Measurements from ENCODE around the gene GOLIM4. TPM values are rescaled to one million over a fixed set of nuclear protein-coding genes. Genes with fewer than 3 reads are reported as not detected.

Gene GOLIM4
- total and polyA plus RNA-seq, 2 experiments from 2014 or later: 34.4 to 50.5 TPM

DNA sequence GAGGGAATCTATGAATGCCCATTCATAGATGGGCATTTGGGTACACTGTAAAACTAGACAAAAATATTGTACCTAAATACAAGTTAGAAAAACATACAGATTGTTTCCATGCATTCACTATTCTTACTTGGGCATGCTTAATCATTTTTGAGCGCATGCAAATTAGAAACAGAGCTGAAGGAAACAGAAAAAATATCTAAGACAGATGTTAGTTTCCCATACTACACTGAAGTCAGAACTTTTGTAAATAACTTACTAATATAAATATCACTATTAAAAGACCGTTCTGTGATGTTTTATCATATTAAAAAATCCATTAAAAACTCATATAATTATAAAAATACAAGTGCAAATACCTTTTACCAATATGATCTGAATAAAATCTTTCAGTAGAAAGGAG lies 58.7 kb downstream of the GOLIM4 start:
- H3F3A ChIP-seq (replicated peaks; ENCODE audit: low read depth): no peaks in the 10 kb centered on the region
- peaks cover 7% of the 10 kb centered on the region; the same call in 2 of the 3 replicates for H3K4me1 Mint-ChIP-seq
- H3K36me3 Mint-ChIP-seq (ENCODE audit: low read depth): peaks cover 38% of the 10 kb centered on the region
- no peaks in the 10 kb centered on the region for H3K9me2 ChIP-seq (ENCODE audit: insufficient read depth)
- peaks cover 6% of the 10 kb centered on the region; the same call in 1 of the 2 replicates for H3K4me1 ChIP-seq (ENCODE audit: insufficient read depth)
- H3K4me3 ChIP-seq: no peak overlapping the region
- no peaks in the 10 kb centered on the region for H3K27me3 Mint-ChIP-seq (ENCODE audit: insufficient read depth, low read depth, poor library complexity)
- H3K27ac ChIP-seq (ENCODE audit: low read depth): no peak overlapping the region
- no peak overlapping the region for H3K27ac Mint-ChIP-seq
- no peaks in the 10 kb centered on the region for H3K9me3 Mint-ChIP-seq
- H3K4me2 ChIP-seq: no peak overlapping the region
- H3K4me3 Mint-ChIP-seq: no peak overlapping the region
- no peaks in the 10 kb centered on the region for H3K79me2 ChIP-seq (replicated peaks; ENCODE audit: insufficient read depth)
- peaks cover 7% of the 10 kb centered on the region; the same call in 1 of the 2 replicates for H3K36me3 ChIP-seq (ENCODE audit: insufficient read depth)
- no peak overlapping the region for H2AFZ ChIP-seq
- ATAC-seq (no peak), DNase-seq (ENCODE audit: low spot score) (no peak)
- no peaks in the 10 kb centered on the region for H3K27me3 ChIP-seq (ENCODE audit: insufficient read depth)
- TF ChIP-seq, protein P1, sequence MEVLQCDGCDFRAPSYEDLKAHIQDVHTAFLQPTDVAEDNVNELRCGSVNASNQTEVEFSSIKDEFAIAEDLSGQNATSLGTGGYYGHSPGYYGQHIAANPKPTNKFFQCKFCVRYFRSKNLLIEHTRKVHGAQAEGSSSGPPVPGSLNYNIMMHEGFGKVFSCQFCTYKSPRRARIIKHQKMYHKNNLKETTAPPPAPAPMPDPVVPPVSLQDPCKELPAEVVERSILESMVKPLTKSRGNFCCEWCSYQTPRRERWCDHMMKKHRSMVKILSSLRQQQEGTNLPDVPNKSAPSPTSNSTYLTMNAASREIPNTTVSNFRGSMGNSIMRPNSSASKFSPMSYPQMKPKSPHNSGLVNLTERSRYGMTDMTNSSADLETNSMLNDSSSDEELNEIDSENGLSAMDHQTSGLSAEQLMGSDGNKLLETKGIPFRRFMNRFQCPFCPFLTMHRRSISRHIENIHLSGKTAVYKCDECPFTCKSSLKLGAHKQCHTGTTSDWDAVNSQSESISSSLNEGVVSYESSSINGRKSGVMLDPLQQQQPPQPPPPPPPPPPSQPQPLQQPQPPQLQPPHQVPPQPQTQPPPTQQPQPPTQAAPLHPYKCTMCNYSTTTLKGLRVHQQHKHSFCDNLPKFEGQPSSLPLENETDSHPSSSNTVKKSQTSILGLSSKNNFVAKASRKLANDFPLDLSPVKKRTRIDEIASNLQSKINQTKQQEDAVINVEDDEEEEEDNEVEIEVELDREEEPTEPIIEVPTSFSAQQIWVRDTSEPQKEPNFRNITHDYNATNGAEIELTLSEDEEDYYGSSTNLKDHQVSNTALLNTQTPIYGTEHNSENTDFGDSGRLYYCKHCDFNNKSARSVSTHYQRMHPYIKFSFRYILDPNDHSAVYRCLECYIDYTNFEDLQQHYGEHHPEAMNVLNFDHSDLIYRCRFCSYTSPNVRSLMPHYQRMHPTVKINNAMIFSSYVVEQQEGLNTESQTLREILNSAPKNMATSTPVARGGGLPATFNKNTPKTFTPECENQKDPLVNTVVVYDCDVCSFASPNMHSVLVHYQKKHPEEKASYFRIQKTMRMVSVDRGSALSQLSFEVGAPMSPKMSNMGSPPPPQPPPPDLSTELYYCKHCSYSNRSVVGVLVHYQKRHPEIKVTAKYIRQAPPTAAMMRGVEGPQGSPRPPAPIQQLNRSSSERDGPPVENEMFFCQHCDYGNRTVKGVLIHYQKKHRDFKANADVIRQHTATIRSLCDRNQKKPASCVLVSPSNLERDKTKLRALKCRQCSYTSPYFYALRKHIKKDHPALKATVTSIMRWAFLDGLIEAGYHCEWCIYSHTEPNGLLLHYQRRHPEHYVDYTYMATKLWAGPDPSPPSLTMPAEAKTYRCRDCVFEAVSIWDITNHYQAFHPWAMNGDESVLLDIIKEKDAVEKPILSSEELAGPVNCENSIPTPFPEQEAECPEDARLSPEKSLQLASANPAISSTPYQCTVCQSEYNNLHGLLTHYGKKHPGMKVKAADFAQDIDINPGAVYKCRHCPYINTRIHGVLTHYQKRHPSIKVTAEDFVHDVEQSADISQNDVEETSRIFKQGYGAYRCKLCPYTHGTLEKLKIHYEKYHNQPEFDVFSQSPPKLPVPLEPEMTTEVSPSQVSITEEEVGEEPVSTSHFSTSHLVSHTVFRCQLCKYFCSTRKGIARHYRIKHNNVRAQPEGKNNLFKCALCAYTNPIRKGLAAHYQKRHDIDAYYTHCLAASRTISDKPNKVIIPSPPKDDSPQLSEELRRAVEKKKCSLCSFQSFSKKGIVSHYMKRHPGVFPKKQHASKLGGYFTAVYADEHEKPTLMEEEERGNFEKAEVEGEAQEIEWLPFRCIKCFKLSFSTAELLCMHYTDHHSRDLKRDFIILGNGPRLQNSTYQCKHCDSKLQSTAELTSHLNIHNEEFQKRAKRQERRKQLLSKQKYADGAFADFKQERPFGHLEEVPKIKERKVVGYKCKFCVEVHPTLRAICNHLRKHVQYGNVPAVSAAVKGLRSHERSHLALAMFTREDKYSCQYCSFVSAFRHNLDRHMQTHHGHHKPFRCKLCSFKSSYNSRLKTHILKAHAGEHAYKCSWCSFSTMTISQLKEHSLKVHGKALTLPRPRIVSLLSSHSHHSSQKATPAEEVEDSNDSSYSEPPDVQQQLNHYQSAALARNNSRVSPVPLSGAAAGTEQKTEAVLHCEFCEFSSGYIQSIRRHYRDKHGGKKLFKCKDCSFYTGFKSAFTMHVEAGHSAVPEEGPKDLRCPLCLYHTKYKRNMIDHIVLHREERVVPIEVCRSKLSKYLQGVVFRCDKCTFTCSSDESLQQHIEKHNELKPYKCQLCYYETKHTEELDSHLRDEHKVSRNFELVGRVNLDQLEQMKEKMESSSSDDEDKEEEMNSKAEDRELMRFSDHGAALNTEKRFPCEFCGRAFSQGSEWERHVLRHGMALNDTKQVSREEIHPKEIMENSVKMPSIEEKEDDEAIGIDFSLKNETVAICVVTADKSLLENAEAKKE (CRISPR knock-in tag; IDR thresholded peaks at IDR 0.05): no peak
- H4K20me1 ChIP-seq (replicated peaks; ENCODE audit: insufficient read depth): no peaks in the 10 kb centered on the region; the same call in 1 of the 2 replicates

DNA sequence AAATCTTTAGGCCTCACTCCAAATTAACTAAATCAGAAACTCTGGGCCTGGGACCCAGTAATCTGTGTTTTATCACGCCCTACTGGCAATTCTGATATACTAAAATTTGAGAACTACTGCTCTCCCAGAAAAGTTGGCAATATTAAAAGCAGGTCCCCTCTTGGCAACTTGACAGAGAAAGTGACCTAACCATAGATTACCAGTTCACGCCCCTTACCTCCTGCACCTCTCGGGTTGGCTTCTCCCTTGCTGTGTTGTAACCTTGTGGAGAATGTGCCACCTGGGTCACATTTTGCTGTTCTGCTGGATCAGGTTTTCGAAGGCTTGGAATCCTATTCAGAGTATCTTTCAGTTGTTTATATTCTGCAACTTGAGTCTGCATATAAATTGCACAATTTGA lies 59.1 kb downstream of the GOLIM4 start:
- H3K27ac ChIP-seq (ENCODE audit: low read depth): no peak overlapping the region
- no peak overlapping the region for H3K4me3 ChIP-seq
- no peaks in the 10 kb centered on the region for H3K27me3 ChIP-seq (ENCODE audit: insufficient read depth)
- H3K9me3 Mint-ChIP-seq: no peaks in the 10 kb centered on the region
- no peaks in the 10 kb centered on the region for H3K79me2 ChIP-seq (replicated peaks; ENCODE audit: insufficient read depth)
- peaks cover 6% of the 10 kb centered on the region; the same call in 1 of the 2 replicates for H3K4me1 ChIP-seq (ENCODE audit: insufficient read depth)
- DNase-seq (ENCODE audit: low spot score): no peak
- no peaks in the 10 kb centered on the region for H3K27me3 Mint-ChIP-seq (ENCODE audit: insufficient read depth, low read depth, poor library complexity)
- peaks cover 41% of the 10 kb centered on the region for H3K36me3 Mint-ChIP-seq (ENCODE audit: low read depth)
- ATAC-seq: no peak
- H3F3A ChIP-seq (replicated peaks; ENCODE audit: low read depth): no peaks in the 10 kb centered on the region
- H3K4me3 Mint-ChIP-seq: no peak overlapping the region
- H3K36me3 ChIP-seq (ENCODE audit: insufficient read depth): peaks cover 7% of the 10 kb centered on the region; the same call in 1 of the 2 replicates
- H3K9me2 ChIP-seq (ENCODE audit: insufficient read depth): no peaks in the 10 kb centered on the region
- H3K4me2 ChIP-seq: no peak overlapping the region
- H3K4me1 Mint-ChIP-seq: peaks cover 7% of the 10 kb centered on the region; the same call in 2 of the 3 replicates
- no peak overlapping the region for H3K27ac Mint-ChIP-seq
- H4K20me1 ChIP-seq (replicated peaks; ENCODE audit: insufficient read depth): no peaks in the 10 kb centered on the region; the same call in 1 of the 2 replicates
- no peak overlapping the region for H2AFZ ChIP-seq
- TF ChIP-seq, protein P1 (CRISPR knock-in tag; IDR thresholded peaks at IDR 0.05): no peak
- TF ChIP-seq STAT1 (IDR thresholded peaks at IDR 0.05; ENCODE audit: unreplicated experiment): no peak
- TF ChIP-seq, protein P2, sequence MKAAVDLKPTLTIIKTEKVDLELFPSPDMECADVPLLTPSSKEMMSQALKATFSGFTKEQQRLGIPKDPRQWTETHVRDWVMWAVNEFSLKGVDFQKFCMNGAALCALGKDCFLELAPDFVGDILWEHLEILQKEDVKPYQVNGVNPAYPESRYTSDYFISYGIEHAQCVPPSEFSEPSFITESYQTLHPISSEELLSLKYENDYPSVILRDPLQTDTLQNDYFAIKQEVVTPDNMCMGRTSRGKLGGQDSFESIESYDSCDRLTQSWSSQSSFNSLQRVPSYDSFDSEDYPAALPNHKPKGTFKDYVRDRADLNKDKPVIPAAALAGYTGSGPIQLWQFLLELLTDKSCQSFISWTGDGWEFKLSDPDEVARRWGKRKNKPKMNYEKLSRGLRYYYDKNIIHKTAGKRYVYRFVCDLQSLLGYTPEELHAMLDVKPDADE (IDR thresholded peaks at IDR 0.05): no peak
